Right hindlimb (tissue), 1 donor: ENCODE results near the gene KRT17.
"Not testable (repeated sequence)": the region's sequence is repeated elsewhere in the genome, so short reads cannot be mapped to it uniquely, and the experiment has no call there.

Experiments used
- DNase-seq: peaks from one replicate; pipeline ENCODE4 v3.0.0-alpha.2; 2018

The KRT17 gene

GRCh38 chr17:41589301-41589700, 35.1 kb downstream of the KRT17 start:
- no peak for DNase-seq

- DNase-seq = no peak
Observed at GRCh38 chr17:41588126-41588810, 36.1 kb downstream of the KRT17 start.

DNA sequence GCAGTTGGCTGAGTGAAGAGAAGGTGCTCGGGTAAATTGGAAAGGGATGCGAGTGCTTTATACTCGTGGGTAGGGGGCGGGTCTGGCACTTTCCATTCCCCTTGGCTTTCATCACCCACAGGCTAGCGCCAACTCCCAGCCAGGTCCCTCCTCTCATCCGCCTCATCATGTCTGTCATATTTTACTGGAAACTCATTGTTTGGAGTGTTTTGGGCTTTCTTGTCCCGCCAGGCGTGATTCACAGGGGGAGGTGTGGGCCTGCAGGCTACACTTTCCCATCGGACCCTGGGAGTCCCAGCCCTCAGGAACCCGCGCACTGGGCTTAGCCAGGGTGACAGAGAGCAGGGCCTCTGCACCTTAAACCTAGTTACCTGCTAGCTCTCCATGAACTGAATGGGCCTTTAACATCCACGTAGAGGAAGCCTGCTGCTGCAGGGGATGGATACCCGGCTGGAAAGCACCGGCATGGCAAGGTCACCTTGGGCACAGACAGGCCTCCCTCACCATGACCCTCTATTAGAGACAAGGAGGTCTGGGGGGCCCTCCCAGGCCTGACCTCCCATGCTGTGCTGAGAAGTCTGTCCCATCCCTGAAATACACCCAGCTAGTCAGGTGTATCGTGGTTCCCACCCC, 37.4 kb downstream of the KRT17 start, which contains the start of gene KRT14:
Gene KRT14 (minus strand): TSS at position 33 of the 633 bp plus-strand sequence. CDS start 61 bp downstream, outside the sequence.
- DNase-seq = no peak

DNA sequence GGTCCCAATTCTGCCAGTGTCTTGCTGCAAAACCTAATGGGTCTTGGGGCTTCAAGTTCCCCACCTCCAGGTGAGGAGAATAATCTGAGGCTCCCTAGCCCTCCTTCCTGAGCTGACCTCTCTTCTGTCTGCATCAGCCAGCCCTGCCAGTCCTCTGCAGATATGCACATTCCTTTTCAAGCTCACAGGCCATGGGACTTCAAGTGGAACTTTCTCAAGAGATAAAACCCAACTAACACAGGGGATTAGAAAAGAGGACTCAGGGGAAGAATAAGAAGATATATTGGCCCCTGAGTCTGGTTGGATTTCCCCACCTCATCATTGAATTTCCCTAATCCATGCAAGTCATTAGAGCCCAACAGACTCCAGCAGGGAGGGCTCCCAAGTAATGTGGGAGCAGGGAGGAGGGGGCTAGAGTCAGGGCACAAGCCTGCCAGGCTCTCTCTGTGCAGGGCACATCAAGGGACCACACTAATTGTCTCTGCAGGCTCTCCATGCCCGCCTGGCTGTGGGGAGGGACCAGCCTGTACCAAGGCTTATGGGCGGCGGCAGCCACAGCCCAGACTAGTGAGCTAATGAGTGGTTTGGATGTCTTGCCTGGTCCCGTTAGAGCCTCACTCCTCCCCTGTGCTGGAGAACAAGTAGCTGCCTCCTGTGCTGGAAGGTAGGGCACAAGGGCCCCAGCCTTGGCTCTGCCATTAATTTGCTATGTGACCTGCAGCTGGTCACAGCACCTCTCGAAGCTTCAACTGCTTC, 38.9 kb downstream of the KRT17 start:
- DNase-seq = no peak

DNA sequence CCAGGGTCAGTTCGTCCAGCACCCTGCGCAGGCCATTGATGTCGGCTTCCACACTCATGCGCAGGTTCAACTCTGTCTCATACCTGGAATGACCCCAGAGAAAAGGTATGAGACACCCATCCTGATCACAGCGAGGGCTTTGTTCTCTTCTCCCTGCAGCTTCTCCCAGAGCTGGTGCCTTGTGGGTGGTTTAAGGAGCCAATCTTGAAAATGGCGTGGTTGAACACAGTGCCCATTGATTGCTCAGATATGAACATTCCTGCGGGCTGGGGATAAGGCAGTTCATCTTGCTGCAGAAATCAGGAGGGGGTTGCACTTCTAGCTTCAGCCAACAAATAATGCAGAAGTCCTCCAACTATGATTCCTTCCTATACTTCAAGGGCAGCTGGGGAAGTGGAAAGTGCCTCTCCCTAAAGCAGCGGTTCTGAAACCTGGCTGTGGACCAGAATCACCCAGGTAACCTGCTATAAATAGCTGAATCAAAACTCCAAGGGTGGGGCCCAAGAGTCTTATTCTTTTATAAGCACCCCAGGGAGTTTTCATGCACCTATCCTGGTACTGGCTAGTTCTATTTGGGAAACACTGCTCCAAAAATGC, 39.9 kb downstream of the KRT17 start:
- DNase-seq = not testable (repeated sequence)

DNA sequence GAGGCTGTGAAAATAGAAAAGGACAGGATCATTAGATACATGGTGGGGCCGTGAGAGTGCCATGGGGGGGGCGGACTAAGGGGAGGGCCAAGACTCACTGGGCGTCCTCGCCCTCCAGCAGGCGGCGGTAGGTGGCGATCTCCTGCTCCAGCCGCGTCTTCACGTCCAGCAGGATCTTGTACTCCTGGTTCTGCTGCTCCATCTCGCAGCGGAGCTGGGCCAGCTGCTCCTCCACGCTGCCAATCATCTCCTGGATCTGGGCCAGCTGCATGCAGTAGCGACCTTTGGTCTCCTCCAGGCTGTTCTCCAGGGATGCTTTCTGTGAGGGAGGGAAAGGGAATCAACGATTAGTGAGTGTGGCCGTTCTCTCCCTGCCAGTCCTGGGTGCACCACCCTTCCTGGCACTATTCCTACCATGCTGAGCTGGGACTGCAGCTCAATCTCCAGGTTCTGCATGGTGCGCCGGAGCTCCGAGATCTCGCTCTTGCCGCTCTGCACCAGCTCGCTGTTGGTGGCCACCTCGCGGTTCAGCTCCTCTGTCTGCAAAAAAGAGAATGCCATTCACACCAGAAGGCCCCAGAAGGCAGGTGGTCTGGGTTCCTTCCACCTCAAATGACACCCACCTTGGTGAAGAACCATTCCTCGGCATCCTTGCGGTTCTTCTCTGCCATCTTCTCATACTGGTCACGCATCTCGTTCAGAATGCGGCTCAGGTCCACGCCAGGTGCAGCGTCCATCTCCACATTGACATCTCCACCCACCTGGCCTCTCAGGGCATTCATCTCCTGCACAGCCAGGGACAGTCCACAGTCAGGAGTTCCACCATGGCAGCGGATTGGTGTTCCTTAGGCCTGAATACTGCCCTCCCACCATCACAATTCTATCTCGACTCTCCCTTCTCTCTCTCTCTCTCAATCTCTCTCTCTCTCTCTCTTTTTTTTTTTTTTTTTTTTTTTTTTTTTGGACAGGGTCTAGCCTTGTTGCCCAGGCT, 40.9 kb downstream of the KRT17 start:
- DNase-seq = no peak

GRCh38 chr17:41582061-41582968, 42.1 kb downstream of the KRT17 start:
- not testable (repeated sequence) for DNase-seq

- no peak for DNase-seq
Observed at GRCh38 chr17:41581366-41582060, 42.9 kb downstream of the KRT17 start.

DNA sequence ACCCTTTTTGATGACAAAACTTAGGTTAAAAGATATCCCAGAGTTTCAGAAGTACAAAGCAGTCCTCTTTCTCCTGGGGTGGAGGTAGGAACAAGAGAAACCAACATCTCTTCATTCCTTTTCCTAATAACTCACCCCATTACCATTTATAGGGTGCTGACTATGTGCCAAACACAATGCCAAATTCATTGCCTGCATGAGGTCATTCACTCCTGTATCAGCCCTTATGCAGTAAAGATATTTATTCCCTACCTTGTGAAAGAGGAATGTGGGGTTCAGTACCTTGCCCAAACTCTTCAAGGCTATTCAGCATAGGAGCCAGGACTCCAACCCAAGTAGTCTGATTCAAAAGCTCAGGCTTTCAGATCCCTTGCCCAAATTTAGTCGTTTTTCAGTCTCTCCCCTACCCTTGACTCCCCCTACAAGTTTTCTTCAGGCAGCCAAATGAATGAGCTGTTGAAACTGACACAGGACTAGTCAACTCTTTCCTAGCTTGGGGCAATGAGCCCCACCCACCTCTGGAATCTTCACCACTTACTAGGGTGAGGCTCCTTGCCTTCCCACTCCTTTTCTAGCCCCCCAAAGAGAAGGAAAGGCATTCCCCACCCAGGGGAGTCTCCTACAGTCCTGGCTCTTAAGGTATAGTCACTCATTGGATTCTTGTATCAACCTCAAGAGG, 43.5 kb downstream of the KRT17 start:
- DNase-seq = no peak

DNA sequence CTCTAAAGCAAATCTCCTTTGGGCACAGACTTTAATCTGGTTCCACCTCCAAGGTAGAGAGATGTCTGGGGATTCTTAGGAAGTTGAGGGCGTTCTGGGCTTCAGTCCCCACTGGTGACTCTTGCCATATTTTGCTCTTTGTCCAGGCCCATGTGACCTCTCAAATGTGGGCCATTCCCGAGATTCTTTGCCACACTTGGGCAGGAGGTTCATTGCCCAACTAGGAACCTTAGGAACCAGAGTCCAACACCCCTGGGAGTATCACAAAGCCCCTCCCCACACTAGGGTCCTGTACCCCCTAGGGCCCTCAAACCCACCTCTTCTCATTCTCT, 44.2 kb downstream of the KRT17 start:
- DNase-seq = no peak

GRCh38 chr17:41579484-41580243, 44.7 kb downstream of the KRT17 start:
- DNase-seq = peak; percentile 81

DNA sequence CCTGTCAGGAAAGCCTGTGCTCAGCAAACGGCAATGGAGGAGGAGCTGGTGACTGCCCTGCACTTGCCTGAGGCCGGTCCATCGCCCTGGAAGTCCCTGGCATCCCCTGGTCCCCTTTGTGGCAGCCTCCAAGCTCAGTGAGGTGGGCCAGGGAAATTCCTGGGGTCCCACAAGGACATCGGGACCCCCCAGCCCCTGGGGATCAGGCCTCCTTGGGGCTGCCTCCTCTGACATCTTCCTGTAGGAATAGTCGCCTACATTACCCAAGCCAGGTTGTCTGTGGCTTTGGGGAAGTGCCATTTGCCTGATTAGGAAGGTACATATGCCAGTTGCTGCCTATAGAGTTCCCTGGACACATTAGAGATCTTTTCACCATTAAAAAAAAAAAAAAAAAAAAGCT, 45.4 kb downstream of the KRT17 start:
- DNase-seq = no peak

GRCh38 chr17:41578538-41578937, 45.8 kb downstream of the KRT17 start:
- DNase-seq = no peak

DNA sequence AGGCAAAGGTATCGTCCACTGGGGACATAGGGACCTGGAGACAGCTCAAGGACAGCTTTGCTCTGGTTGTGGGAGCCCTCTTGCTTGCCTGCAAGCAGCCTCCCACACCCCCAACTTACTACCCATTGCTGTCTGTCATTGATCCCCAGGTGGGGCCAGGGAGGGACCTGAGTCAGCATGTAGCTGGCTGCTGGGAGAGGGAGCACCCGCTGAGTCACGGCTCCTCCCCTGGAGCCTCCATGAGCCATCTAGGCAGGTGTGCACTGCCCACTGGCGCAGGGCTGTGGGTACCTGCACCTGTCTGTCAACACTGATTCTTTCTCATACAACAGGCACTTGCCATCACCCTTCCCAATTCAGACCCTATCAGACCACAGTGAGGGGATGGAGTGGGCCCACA, 47.6 kb downstream of the KRT17 start:
- not testable (repeated sequence) for DNase-seq

GRCh38 chr17:41575336-41575735, 49.0 kb downstream of the KRT17 start:
- DNase-seq = no peak

GRCh38 chr17:41571561-41572434, 52.6 kb downstream of the KRT17 start, which contains the start of gene KRT9:
KRT9 (minus strand) TSS chr17:41572059; CDS start chr17:41571992, 67 bp downstream.
- no peak for DNase-seq
